ENCODE results near the gene CHRNA7.

The CHRNA7 gene

DNA sequence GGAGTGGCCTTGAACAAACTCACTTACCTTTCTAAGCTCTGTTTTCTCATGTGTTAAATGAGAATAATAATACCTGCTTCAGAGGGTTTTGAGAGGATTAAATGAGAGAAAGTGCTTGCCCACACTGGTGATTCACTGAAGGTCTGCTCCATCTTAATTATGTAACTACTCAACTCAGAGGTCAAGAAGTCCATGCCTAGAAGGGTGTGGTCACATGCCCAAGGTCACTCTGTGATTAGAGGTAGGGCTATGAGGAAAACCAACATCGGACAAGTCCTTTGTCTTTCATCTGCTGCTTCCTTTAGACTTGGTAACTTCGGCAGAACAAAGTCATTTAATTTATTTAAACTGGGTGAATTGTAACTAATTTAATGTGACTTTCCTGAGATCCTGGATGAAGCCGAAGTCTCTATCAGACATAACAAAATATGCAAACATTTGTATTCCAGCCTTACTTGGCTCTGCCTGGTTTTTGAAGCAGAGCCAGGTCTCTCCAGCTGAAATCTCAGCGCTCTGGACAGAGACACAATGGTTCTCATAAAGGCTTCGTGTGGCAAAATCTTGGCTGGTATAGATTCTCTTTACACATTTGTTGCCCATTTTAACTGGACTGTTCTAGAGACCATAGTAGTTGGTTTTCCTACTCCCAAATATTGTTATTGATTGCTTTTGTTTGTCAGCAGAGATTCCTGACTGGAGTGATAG is 3.0 kb downstream of the CHRNA7 start:
- no peaks in the 10 kb centered on the region for H3K4me1 ChIP-seq (ENCODE audit: control insufficient read depth, insufficient read depth, low read length)
- H3K36me3 ChIP-seq (ENCODE audit: control insufficient read depth, insufficient read depth, low read length), result no peaks in the 10 kb centered on the region
- no peak overlapping the region for H3K27ac ChIP-seq (ENCODE audit: low read depth, low read length)
- no peak overlapping the region for H3K4me3 ChIP-seq (ENCODE audit: low read length)
- no peak overlapping the region for H3K9ac ChIP-seq (ENCODE audit: low read length)
- H3K27me3 ChIP-seq (ENCODE audit: control insufficient read depth, insufficient read depth, low read length), result peaks cover 5% of the 10 kb centered on the region

DNA sequence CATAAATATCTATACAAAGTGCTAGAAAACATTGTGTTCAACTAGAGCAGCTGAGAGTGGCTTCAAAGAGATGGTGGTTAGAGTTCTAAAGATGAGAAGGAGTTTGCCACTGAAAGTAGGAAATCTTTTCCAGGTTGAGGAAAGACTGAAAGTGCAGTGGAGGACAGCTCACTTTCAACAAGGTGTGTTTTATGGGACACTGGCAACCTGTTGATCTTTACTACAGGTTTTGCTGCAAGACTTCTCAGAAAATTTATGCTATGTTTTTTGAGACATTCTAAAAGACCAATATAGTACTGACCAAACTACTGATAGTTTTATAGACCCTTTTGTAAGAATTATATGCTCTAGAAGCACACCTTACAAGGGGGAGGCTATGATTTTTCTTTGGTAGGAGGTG is 3.8 kb downstream of the CHRNA7 start:
- H3K4me1 ChIP-seq (ENCODE audit: control insufficient read depth, insufficient read depth, low read length), result no peaks in the 10 kb centered on the region
- H3K27me3 ChIP-seq (ENCODE audit: control insufficient read depth, insufficient read depth, low read length), result peaks cover 2% of the 10 kb centered on the region
- no peaks in the 10 kb centered on the region for H3K36me3 ChIP-seq (ENCODE audit: control insufficient read depth, insufficient read depth, low read length)
- no peak overlapping the region for H3K27ac ChIP-seq (ENCODE audit: low read depth, low read length)
- no peak overlapping the region for H3K9ac ChIP-seq (ENCODE audit: low read length)
- H3K4me3 ChIP-seq (ENCODE audit: low read length), result no peak overlapping the region

DNA sequence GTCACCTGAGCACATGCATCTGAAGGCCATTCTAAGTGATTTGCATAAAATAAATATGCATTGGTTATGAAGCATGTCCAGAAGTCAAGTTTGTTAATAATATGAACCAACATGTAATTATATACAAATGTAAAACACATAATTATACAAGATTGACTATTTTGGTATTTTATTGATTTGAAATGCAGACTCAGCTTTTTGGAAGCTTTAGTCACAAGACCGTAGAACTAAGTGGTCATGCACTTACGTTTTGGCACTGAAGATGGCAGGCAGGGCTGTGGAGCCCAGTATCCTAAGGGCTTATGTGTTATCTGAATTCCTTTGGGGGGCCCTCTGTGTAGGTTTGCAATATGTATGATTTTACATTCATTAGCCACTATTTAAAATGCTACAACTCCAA is 5.0 kb downstream of the CHRNA7 start:
- Histone ChIP-seq H3K27me3 (ENCODE audit: control insufficient read depth, insufficient read depth, low read length) (peaks cover 2% of the 10 kb centered on the region), H3K36me3 (ENCODE audit: control insufficient read depth, insufficient read depth, low read length) (no peaks in the 10 kb centered on the region), H3K9ac (ENCODE audit: low read length) (no peak overlapping the region), H3K4me3 (ENCODE audit: low read length) (no peak overlapping the region), H3K27ac (ENCODE audit: low read depth, low read length) (no peak overlapping the region), H3K4me1 (ENCODE audit: control insufficient read depth, insufficient read depth, low read length) (no peaks in the 10 kb centered on the region)

DNA sequence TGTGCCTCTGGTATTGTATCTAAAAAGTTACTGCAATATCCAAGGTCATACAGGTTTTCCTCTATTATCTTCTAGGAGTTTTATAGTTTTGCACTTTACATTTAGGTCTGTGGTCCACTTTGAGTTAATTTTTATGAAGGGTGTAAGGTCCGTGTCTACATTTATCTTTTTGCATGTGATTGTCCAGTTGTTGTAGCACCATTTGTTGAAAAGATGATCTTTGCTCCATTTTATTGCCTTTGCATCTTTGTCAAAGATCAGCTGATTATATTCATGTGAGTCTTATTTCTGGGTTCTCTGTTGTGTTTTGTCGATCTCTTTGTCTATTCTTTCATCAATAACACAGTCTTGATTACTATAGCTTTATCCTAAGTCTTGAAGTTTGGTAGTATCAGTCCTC is 6.7 kb downstream of the CHRNA7 start:
- Histone ChIP-seq H3K4me3 (ENCODE audit: low read length) (no peak overlapping the region), H3K27ac (ENCODE audit: low read depth, low read length) (no peak overlapping the region), H3K9ac (ENCODE audit: low read length) (no peak overlapping the region), H3K27me3 (ENCODE audit: control insufficient read depth, insufficient read depth, low read length) (no peaks in the 10 kb centered on the region), H3K4me1 (ENCODE audit: control insufficient read depth, insufficient read depth, low read length) (no peaks in the 10 kb centered on the region), H3K36me3 (ENCODE audit: control insufficient read depth, insufficient read depth, low read length) (no peaks in the 10 kb centered on the region)

DNA sequence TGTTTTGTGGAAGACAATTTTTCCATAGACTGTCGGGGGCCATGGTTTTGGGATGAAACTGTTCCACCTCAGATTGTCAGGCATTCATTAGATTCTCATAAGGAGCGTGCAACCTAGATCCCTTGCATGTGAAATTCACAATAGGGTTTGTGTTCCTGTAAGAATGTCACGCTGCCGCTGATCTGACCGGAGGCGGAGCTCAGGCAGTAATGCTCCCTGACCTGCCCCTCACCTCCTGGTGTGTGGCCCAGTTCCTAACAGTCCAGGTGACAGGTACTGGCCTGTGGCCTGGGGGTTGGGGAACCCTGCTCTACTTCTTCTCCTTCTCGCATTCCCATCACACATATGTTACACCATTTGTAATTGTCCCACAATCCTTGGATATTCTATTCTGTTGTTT is 11.0 kb downstream of the CHRNA7 start:
- H3K9ac ChIP-seq (ENCODE audit: low read length), result no peak overlapping the region
- H3K36me3 ChIP-seq (ENCODE audit: control insufficient read depth, insufficient read depth, low read length), result no peaks in the 10 kb centered on the region
- H3K27ac ChIP-seq (ENCODE audit: low read depth, low read length), result no peak overlapping the region
- no peak overlapping the region for H3K4me3 ChIP-seq (ENCODE audit: low read length)
- H3K4me1 ChIP-seq (ENCODE audit: control insufficient read depth, insufficient read depth, low read length), result no peaks in the 10 kb centered on the region
- no peaks in the 10 kb centered on the region for H3K27me3 ChIP-seq (ENCODE audit: control insufficient read depth, insufficient read depth, low read length)

DNA sequence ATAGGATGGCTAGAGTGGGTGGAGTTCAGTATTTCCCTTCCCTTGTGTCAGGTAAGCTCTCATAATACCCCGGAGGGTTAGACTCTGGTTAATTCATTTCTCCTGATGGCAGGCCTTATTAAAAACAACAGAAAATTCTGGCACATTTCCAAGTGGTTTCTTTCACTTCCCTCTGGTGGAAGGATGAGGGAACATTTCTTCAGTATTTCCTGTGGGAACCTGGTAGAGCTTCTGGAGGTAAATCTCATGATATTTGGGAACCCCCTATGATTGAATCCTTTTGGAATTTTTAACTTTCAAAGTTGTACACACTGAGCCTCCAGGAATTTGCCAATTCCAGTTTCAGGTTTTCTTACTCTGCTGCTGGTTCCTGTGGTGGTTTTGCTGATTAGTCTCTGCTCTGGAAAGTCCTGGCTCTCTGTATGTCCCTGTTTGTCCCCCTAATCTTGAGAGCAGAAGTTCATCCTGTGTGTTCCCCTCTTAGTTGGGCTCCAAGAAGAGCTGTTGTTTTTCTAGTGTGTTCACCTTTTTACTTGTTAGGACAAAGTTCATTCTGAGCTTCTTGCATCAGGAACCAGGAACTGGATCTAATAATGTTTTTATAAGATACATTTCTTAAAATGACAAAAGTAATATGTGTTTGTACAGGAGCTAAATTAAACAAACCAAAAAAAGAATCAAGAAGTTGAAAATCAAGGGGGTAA is 12.1 kb downstream of the CHRNA7 start:
- H3K4me3 ChIP-seq (ENCODE audit: low read length), result no peak overlapping the region

DNA sequence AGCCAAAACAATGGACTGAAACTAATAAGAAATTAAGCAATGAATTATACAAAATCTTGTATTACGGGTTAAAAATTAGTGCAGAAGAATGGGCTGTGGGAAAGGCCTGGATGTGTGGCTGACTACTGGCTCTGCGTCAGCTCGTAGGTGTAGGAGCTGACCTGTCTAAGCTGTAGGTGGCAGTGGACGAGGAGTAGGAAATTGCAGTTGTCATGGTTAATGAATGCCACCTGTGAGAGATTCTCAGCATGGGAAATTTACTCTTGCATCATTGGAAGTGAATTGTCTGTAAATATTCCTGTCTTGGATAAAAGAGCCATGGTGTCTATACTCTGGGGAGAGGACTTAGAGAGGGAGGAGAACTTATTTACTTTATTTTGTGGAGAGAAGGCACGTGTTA is 23.4 kb downstream of the CHRNA7 start:
- Histone ChIP-seq H3K4me3 (ENCODE audit: low read length) (no peak overlapping the region), H3K27me3 (ENCODE audit: control insufficient read depth, insufficient read depth, low read length) (no peaks in the 10 kb centered on the region), H3K4me1 (ENCODE audit: control insufficient read depth, insufficient read depth, low read length) (no peaks in the 10 kb centered on the region), H3K36me3 (ENCODE audit: control insufficient read depth, insufficient read depth, low read length) (no peaks in the 10 kb centered on the region), H3K9ac (ENCODE audit: low read length) (no peak overlapping the region), H3K27ac (ENCODE audit: low read depth, low read length) (no peak overlapping the region)

More for the DNA sequence above, 12.1 kb downstream of the CHRNA7 start:
- Histone ChIP-seq H3K4me1 (ENCODE audit: control insufficient read depth, insufficient read depth, low read length) (no peaks in the 10 kb centered on the region), H3K27me3 (ENCODE audit: control insufficient read depth, insufficient read depth, low read length) (no peaks in the 10 kb centered on the region), H3K27ac (ENCODE audit: low read depth, low read length) (no peak overlapping the region), H3K36me3 (ENCODE audit: control insufficient read depth, insufficient read depth, low read length) (no peaks in the 10 kb centered on the region), H3K9ac (ENCODE audit: low read length) (no peak overlapping the region)

DNA sequence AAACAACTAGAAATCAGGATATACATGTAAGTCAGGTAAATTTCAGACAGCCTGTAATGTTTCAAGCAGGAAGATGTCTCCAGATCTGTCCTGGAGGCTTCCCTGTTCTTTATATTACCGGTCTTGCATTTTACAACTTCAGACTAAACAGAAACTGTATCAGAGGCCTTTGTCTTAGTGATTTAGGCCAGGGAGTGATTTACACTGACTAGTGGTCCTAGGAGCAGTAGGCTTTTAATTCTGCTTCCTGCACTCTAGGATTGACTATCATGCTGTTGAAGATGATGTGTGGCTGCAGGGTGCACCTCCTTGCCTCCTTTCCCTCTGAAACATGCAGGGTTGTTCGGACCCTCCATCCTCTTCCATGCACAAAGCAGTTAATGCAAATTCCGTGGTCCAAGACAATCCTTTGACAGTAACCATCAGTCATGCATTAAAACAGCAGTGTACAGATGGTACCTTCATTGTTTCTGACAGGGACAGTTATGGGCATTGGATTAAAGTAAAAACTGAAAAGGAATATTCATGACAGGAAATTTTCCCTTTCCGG is 27.6 kb downstream of the CHRNA7 start:
- Histone ChIP-seq H3K4me3 (ENCODE audit: low read length) (no peak overlapping the region), H3K4me1 (ENCODE audit: control insufficient read depth, insufficient read depth, low read length) (no peaks in the 10 kb centered on the region), H3K36me3 (ENCODE audit: control insufficient read depth, insufficient read depth, low read length) (no peaks in the 10 kb centered on the region), H3K27ac (ENCODE audit: low read depth, low read length) (no peak overlapping the region), H3K27me3 (ENCODE audit: control insufficient read depth, insufficient read depth, low read length) (no peaks in the 10 kb centered on the region), H3K9ac (ENCODE audit: low read length) (no peak overlapping the region)

DNA sequence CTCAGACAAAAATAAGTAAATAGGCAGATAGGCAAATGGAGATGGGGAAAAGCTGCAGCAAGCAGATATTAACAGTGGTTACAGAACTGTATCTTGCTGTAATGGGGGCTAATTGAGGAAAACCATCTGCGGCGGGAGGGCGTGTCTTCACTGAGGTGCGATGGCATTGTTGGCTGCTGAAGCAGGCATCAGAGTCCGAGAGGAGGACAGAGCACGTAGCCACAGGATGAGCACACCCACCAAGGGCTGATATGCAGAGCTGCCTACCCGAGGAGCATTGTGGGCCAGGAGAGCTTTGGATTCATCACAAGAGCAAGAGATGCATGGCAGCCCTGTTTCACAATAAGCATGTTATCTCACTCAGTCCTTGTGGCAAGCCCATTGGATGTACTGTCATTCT is 30.4 kb downstream of the CHRNA7 start:
- Histone ChIP-seq H3K4me3 (ENCODE audit: low read length) (no peak overlapping the region), H3K27me3 (ENCODE audit: control insufficient read depth, insufficient read depth, low read length) (no peaks in the 10 kb centered on the region), H3K36me3 (ENCODE audit: control insufficient read depth, insufficient read depth, low read length) (no peaks in the 10 kb centered on the region), H3K27ac (ENCODE audit: low read depth, low read length) (no peak overlapping the region), H3K4me1 (ENCODE audit: control insufficient read depth, insufficient read depth, low read length) (no peaks in the 10 kb centered on the region), H3K9ac (ENCODE audit: low read length) (no peak overlapping the region)

DNA sequence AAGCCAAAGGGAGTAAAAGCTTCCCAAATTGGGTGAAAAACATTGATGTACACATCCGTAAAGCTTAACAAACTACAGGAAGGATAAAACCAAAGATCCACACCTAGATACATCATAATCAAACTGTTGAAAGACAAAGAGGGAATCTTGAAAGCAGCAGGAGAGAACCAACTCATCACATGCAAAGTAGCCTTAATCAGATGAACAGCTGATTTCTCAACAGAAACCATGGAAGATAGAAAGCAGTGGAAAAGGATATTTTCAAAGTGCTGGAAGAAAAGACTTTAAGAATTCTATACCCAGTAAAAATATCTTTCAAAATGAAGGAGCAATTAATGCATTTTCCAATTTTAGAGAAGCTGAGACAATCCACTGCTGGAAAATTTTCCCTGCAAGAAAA is 36.8 kb downstream of the CHRNA7 start:
- Histone ChIP-seq H3K27ac (ENCODE audit: low read depth, low read length) (no peak overlapping the region), H3K27me3 (ENCODE audit: control insufficient read depth, insufficient read depth, low read length) (no peaks in the 10 kb centered on the region), H3K4me3 (ENCODE audit: low read length) (no peak overlapping the region), H3K4me1 (ENCODE audit: control insufficient read depth, insufficient read depth, low read length) (no peaks in the 10 kb centered on the region), H3K9ac (ENCODE audit: low read length) (no peak overlapping the region), H3K36me3 (ENCODE audit: control insufficient read depth, insufficient read depth, low read length) (no peaks in the 10 kb centered on the region)

DNA sequence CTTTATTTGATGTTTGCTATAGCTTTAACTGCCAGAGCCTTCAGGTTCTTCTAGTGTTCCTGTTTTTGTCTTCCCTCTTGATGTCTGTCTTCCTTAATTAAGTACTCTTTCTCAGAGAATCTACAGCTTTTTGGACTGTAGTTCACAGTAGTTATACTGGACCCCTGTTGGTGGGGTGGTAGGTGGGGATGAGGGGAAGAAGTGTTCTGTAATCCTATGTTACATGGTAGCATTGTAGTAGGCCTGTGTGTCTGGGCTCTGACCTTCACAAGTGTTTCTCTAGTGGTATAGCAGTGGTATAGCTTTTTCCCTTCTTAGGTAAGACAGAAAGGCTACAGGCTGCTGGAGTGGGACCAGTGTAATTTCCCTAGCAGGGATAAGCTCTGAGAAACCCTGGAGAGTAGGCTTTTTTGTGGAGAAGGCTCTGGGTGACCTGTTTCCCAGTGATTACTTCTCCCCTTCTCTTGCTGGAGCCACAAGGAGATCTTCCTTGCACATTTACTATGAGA is 59.6 kb downstream of the CHRNA7 start:
- Histone ChIP-seq H3K27me3 (ENCODE audit: control insufficient read depth, insufficient read depth, low read length) (no peaks in the 10 kb centered on the region), H3K9ac (ENCODE audit: low read length) (no peak overlapping the region), H3K4me1 (ENCODE audit: control insufficient read depth, insufficient read depth, low read length) (no peaks in the 10 kb centered on the region), H3K27ac (ENCODE audit: low read depth, low read length) (no peak overlapping the region), H3K36me3 (ENCODE audit: control insufficient read depth, insufficient read depth, low read length) (no peaks in the 10 kb centered on the region), H3K4me3 (ENCODE audit: low read length) (no peak overlapping the region)

DNA sequence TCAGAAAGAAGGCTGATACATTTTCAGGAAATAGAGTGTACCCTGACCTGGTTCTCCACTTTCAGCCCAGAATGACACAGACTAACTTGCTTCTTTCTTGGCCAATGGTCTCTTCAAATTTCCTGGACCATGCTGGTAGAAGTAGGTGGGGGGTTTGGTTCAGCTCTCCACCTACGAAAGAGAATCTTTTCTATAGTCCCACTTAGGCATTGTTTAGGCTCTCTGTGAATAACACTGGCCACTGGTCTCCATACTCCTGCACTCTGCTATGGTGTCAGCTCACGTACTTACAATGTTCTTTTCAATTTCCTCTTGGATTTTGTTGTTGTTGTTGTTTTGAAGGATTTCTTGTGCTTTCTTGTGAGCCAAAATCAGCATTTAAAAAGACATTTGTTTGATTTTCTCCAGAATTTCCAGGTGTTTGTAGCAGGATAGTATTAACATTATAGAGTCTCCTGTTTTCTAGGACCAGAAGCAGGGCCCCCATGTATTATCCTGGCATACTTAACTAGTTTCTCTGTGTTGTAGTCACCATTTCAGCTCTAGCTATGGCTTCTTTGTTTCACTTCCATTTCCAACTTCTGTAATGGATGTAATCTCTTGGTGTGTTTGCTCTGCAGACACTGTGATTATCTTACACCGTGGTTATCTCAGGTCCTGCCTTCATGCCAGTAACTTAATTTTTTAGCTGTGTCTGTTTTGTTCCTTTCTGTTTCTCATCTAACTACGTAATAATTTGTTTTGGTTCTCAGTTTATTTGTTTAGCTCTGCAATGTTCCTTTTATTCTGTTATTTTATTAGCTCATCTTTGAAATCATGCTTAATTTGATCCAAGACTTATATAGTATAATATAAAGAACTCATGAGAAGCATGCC is 61.4 kb downstream of the CHRNA7 start:
- H3K9ac ChIP-seq (ENCODE audit: low read length), result no peak overlapping the region
- no peak overlapping the region for H3K4me3 ChIP-seq (ENCODE audit: low read length)
- no peaks in the 10 kb centered on the region for H3K36me3 ChIP-seq (ENCODE audit: control insufficient read depth, insufficient read depth, low read length)
- no peaks in the 10 kb centered on the region for H3K4me1 ChIP-seq (ENCODE audit: control insufficient read depth, insufficient read depth, low read length)
- no peaks in the 10 kb centered on the region for H3K27me3 ChIP-seq (ENCODE audit: control insufficient read depth, insufficient read depth, low read length)
- H3K27ac ChIP-seq (ENCODE audit: low read depth, low read length), result no peak overlapping the region
